HCT116 (cell line): ENCODE data around the gene LLCFC1. TPM values are rescaled to one million over a fixed set of nuclear protein-coding genes. Genes with fewer than 3 reads are reported as not detected.

ENCODE experiments used
- ATAC-seq: fragments of 200-7000 bp; cut with Tn5 transposase; 2 replicates; pipeline ENCODE4 v1.9.1; 2020; ENCODE audit warnings: mild to moderate bottlenecking, moderate library complexity
- BruUV-seq: library from RNA; stranded (reverse); fragments of 400-500 nt; replicated peaks from 2 replicates; lab custom pipeline; 2021; lab: Mats Ljungman, UMichigan
- CTCF ChIA-PET: fragments of 300-600 bp; sonication (Branson Sonifier 250); formaldehyde crosslinking; loops from one replicate; lab custom pipeline; 2021; ENCODE audit warnings: antibody characterized with exemption; lab: Charles Lee
- POLR2A ChIA-PET: fragments of 300-600, 350-600 bp; sonication (Branson Sonifier 250); formaldehyde crosslinking; loops from one replicate; lab custom pipeline; 2021; ENCODE audit warnings: antibody characterized with exemption; lab: Charles Lee
- RAD21 ChIA-PET, 2 experiments: fragments of 300-600 bp; sonication (Branson Sonifier 250); formaldehyde crosslinking; loops; one replicate each; lab custom pipeline; 2023; ENCODE audit warnings: low total read pairs in 2 of 2; ENCODE audit not compliant: uncharacterized antibody in 2 of 2, unreplicated experiment in 2 of 2, low non-redundant PET in 1 of 2; lab: Charles Lee
- DNase-seq: peaks from one replicate; pipeline ENCODE4 v3.0.0-alpha.2; 2010; ENCODE audit warnings: low read depth, low spot score
- H2AFZ ChIP-seq: fragments of 200-600 bp; shearing (Covaris generic), sonication (generic); 2 replicates; pipeline ENCODE4 v1.6.1; 2017; ENCODE audit warnings: low read depth, mixed run types, mixed read lengths, antibody characterized with exemption, low read length; ENCODE audit not compliant: poor library complexity, severe bottlenecking
- H3K27ac ChIP-seq: 2 replicates; pipeline ENCODE4 v1.5.1; 2012; ENCODE audit warnings: low read depth, low read length
- H3K27me3 ChIP-seq: fragments of 200-600 bp; sonication (generic); 2 replicates; pipeline ENCODE4 v1.6.1; 2016; ENCODE audit warnings: mixed run types, low read length, mixed read lengths; ENCODE audit not compliant: insufficient read depth
- H3K36me3 ChIP-seq, 2 experiments: fragments of 200-500 bp in 1 of 2; fragments of 200-600 bp in 1 of 2; sonication (Bioruptor generic) in 1 of 2; sonication (generic) in 1 of 2; 2 replicates each; pipeline versions ENCODE4 v1.5.1 to v1.6.1; 2014 to 2016; ENCODE audit warnings: low read length in 2 of 2, inconsistent platforms in 1 of 2, mixed read lengths in 1 of 2, mixed run types in 1 of 2; ENCODE audit not compliant: insufficient read depth in 2 of 2, control insufficient read depth in 1 of 2
- H3K4me1 ChIP-seq, 2 experiments: fragments of 200-600 bp in 1 of 2; sonication (generic) in 1 of 2; 2 replicates each; pipeline versions ENCODE4 v1.5.1 to v1.6.1; 2012 to 2017; ENCODE audit warnings: low read length in 2 of 2, inconsistent platforms in 1 of 2, mild to moderate bottlenecking in 1 of 2, mixed read lengths in 1 of 2, mixed run types in 1 of 2, moderate library complexity in 1 of 2; ENCODE audit not compliant: insufficient read depth in 2 of 2, control insufficient read depth in 1 of 2
- H3K4me2 ChIP-seq: fragments of 200-600 bp; sonication (generic); 2 replicates; pipeline ENCODE4 v1.6.1; 2017; ENCODE audit warnings: mixed run types, low read length, mixed read lengths
- H3K4me3 ChIP-seq, 2 experiments: fragments of 200-600 bp in 1 of 2; sonication (generic) in 1 of 2; replicated peaks in 1 of 2; 2 replicates each; pipeline ENCODE4 v1.5.1; 2011 to 2016; ENCODE audit warnings: low read length in 2 of 2, control low read depth in 1 of 2, low read depth in 1 of 2, mild to moderate bottlenecking in 1 of 2, mixed read lengths in 1 of 2, mixed run types in 1 of 2
- H3K79me2 ChIP-seq: fragments of 200-600 bp; sonication (generic); 2 replicates; pipeline ENCODE4 v1.6.1; 2017; ENCODE audit warnings: mild to moderate bottlenecking, mixed run types, low read length, moderate library complexity, mixed read lengths; ENCODE audit not compliant: insufficient read depth
- H3K9ac ChIP-seq: fragments of 200-600 bp; sonication (generic); 2 replicates; pipeline ENCODE4 v1.6.1; 2016; ENCODE audit warnings: low read length, mixed read lengths
- H3K9me2 ChIP-seq: fragments of 200-600 bp; sonication (generic), shearing (Covaris generic); 2 replicates; pipeline ENCODE4 v1.6.1; 2017; ENCODE audit warnings: mixed run types, mild to moderate bottlenecking, moderate library complexity; ENCODE audit not compliant: insufficient read depth
- H3K9me3 ChIP-seq, 2 experiments: fragments of 200-500 bp in 1 of 2; fragments of 200-600 bp in 1 of 2; sonication (Bioruptor generic) in 1 of 2; sonication (generic) in 1 of 2; 2 replicates each; pipeline ENCODE4 v1.6.1; 2014 to 2017; ENCODE audit warnings: low read length in 2 of 2, mixed read lengths in 2 of 2, inconsistent platforms in 1 of 2, low read depth in 1 of 2, mild to moderate bottlenecking in 1 of 2, mixed run types in 1 of 2, moderate library complexity in 1 of 2; ENCODE audit not compliant: control insufficient read depth in 1 of 2, insufficient read depth in 1 of 2
- H4K20me1 ChIP-seq: fragments of 200-600 bp; sonication (generic), shearing (Covaris generic); 2 replicates; pipeline ENCODE4 v1.6.1; 2017; ENCODE audit warnings: mixed run types, mild to moderate bottlenecking, moderate library complexity; ENCODE audit not compliant: insufficient read depth
- JUND ChIP-seq: IDR thresholded peaks from 2 replicates; pipeline ENCODE4 v1.6.1; 2012
- POLR2A ChIP-seq: IDR thresholded peaks from 2 replicates; pipeline ENCODE4 v1.7.0; 2011; ENCODE audit warnings: borderline replicate concordance; ENCODE audit not compliant: insufficient read depth, insufficient read length; ENCODE audit errors: extremely low read depth
- RAD21 ChIP-seq: IDR thresholded peaks from 2 replicates; pipeline ENCODE4 v1.6.1; 2012; ENCODE audit warnings: low read depth, mild to moderate bottlenecking
- TCF7L2 ChIP-seq: IDR thresholded peaks from 2 replicates; pipeline ENCODE4 v1.7.0; 2011; ENCODE audit warnings: borderline replicate concordance, inconsistent platforms; ENCODE audit not compliant: insufficient read depth, insufficient read length; ENCODE audit errors: extremely low read depth
- YY1 ChIP-seq: IDR thresholded peaks from 2 replicates; pipeline ENCODE4 v1.6.1; 2011; ENCODE audit warnings: low read length, low read depth, moderate library complexity, mild to moderate bottlenecking; ENCODE audit not compliant: insufficient replicate concordance; ENCODE audit errors: extremely low read depth
- ZFX ChIP-seq: fragments of 450-650 bp; IDR thresholded peaks from 2 replicates; pipeline ENCODE4 v1.6.1; 2017
- ZNF274 ChIP-seq: fragments of 200-500 bp; sonication (Bioruptor generic); IDR thresholded peaks from 2 replicates; pipeline ENCODE4 v1.6.1; 2014; ENCODE audit warnings: mild to moderate bottlenecking, low read depth, low read length, inconsistent platforms
- intact Hi-C: fragments of 100-400 bp; cut with micrococcal nuclease; formaldehyde crosslinking; loops from 2 replicates; pipeline ENCODE4 v1.10.0; 2022
- total RNA-seq: library from RNA; stranded (reverse); gene quantifications from one replicate; pipeline ENCODE4 v1.2.1, GENCODE V29; 2021; ENCODE audit not compliant: unreplicated experiment
- TF ChIP-seq, protein P1 (sequence below), 3 experiments: fragments of 200-600 bp in 1 of 3; sonication (generic) in 1 of 3; IDR thresholded peaks in 2 of 3; conservative IDR thresholded peaks in 1 of 3; 2 replicates each; pipeline ENCODE4 v1.5.1; 2012 to 2017; ENCODE audit warnings: low read depth in 2 of 3, low read length in 2 of 3, antibody characterized with exemption in 1 of 3, borderline replicate concordance in 1 of 3, control low read depth in 1 of 3, mild to moderate bottlenecking in 1 of 3, mixed read lengths in 1 of 3, mixed run types in 1 of 3, moderate library complexity in 1 of 3; ENCODE audit not compliant: insufficient read depth in 1 of 3
- TF ChIP-seq, protein P2 (sequence below): IDR thresholded peaks from 2 replicates; pipeline ENCODE4 v1.6.1; 2012; ENCODE audit warnings: low read depth
- TF ChIP-seq, protein P3 (sequence below): IDR thresholded peaks from 2 replicates; pipeline ENCODE4 v1.6.1; 2012

The LLCFC1 gene
- total RNA-seq, 1 experiment from 2014 or later, result not detected

DNA sequence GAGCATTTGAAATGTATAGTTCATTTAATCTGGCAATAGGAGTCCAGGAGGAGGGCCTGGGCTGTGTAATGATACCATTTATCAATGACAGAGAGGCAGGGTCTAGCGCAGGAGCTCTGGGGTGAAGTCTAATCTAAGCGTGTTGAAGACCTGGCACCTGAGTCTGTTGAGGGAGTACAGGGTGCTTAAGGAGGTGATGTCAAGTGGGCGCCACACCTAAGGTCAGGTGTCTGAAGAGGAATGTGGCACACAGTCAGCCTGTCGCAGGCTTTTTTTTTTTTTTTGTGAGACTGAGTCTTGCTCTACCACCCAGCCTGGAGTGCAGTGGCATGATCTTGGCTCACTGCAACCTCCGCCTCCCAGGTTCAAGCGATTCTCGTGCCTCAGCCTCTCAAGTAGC lies 2.3 kb downstream of the LLCFC1 start:
- no TSS peak for BruUV-seq
- ATAC-seq, result no peak
- Histone ChIP-seq H3K4me2 (no peak overlapping the region), H3K4me3 (no peak overlapping the region), H3K9ac (no peak overlapping the region), H3K27me3 (no peaks in the 10 kb centered on the region), H3K9me3 (no peaks in the 10 kb centered on the region), H3K79me2 (no peaks in the 10 kb centered on the region), H3K4me1 (no peaks in the 10 kb centered on the region), H2AFZ (no peak overlapping the region), H3K9me2 (no peaks in the 10 kb centered on the region), H3K27ac (no peak overlapping the region), H3K36me3 (no peaks in the 10 kb centered on the region), H4K20me1 (no peaks in the 10 kb centered on the region)
- intact Hi-C loops, result no loop called here
- TF ChIP-seq ZFX (no peak), RAD21 (no peak)
- POLR2A ChIA-PET, result no interaction called here
- CTCF ChIA-PET, result interaction anchor here (1.0 kb wide), 1 partner anchor 16 kb away, joined by 5 read pairs; no protein-coding TSS in a partner anchor
- DNase-seq, result no peak
- RAD21 ChIA-PET, result no interaction called here

DNA sequence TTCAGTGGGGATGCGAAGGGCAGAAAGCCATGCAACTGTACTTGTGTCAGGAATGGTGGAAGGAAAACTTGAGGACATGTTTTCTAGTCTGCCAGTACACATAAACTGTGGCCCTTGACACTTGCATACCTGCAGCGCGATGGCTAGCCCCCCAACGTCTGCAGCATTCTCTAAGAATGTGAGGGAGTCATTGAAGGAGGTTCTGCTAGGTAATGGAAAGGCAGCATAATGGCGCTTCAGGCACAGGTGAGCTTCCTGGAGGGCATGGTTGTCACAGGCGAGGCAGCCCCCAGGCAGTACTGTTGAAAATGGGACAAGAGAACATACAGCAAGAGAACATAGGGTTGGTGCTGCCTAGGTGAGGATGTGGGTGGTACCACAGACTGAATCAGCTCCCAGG lies 3.5 kb downstream of the LLCFC1 start:
- H3K79me2 ChIP-seq, result no peaks in the 10 kb centered on the region
- no peaks in the 10 kb centered on the region for H3K9me2 ChIP-seq
- no peak overlapping the region for H3K27ac ChIP-seq
- intact Hi-C loops, result no loop called here
- DNase-seq (no peak), ATAC-seq (no peak)
- BruUV-seq, result no TSS peak
- H3K4me1 ChIP-seq, result no peaks in the 10 kb centered on the region
- H3K27me3 ChIP-seq, result no peaks in the 10 kb centered on the region
- no peaks in the 10 kb centered on the region for H3K9me3 ChIP-seq
- no peak overlapping the region for H2AFZ ChIP-seq
- TF ChIP-seq POLR2A, result no peak
- TF ChIP-seq JUND, result no peak
- TF ChIP-seq, protein P1, sequence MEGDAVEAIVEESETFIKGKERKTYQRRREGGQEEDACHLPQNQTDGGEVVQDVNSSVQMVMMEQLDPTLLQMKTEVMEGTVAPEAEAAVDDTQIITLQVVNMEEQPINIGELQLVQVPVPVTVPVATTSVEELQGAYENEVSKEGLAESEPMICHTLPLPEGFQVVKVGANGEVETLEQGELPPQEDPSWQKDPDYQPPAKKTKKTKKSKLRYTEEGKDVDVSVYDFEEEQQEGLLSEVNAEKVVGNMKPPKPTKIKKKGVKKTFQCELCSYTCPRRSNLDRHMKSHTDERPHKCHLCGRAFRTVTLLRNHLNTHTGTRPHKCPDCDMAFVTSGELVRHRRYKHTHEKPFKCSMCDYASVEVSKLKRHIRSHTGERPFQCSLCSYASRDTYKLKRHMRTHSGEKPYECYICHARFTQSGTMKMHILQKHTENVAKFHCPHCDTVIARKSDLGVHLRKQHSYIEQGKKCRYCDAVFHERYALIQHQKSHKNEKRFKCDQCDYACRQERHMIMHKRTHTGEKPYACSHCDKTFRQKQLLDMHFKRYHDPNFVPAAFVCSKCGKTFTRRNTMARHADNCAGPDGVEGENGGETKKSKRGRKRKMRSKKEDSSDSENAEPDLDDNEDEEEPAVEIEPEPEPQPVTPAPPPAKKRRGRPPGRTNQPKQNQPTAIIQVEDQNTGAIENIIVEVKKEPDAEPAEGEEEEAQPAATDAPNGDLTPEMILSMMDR (IDR thresholded peaks at IDR 0.05 in 2 of 3, conservative IDR thresholded peaks at IDR 0.05 in 1 of 3; ENCODE audit: borderline replicate concordance in 1 of 3, insufficient read depth in 1 of 3, low read depth in 2 of 3, low read length in 2 of 3), result no peak
- TF ChIP-seq, protein P2, sequence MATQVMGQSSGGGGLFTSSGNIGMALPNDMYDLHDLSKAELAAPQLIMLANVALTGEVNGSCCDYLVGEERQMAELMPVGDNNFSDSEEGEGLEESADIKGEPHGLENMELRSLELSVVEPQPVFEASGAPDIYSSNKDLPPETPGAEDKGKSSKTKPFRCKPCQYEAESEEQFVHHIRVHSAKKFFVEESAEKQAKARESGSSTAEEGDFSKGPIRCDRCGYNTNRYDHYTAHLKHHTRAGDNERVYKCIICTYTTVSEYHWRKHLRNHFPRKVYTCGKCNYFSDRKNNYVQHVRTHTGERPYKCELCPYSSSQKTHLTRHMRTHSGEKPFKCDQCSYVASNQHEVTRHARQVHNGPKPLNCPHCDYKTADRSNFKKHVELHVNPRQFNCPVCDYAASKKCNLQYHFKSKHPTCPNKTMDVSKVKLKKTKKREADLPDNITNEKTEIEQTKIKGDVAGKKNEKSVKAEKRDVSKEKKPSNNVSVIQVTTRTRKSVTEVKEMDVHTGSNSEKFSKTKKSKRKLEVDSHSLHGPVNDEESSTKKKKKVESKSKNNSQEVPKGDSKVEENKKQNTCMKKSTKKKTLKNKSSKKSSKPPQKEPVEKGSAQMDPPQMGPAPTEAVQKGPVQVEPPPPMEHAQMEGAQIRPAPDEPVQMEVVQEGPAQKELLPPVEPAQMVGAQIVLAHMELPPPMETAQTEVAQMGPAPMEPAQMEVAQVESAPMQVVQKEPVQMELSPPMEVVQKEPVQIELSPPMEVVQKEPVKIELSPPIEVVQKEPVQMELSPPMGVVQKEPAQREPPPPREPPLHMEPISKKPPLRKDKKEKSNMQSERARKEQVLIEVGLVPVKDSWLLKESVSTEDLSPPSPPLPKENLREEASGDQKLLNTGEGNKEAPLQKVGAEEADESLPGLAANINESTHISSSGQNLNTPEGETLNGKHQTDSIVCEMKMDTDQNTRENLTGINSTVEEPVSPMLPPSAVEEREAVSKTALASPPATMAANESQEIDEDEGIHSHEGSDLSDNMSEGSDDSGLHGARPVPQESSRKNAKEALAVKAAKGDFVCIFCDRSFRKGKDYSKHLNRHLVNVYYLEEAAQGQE, result no peak
- no peak for TF ChIP-seq ZFX
- no peak for TF ChIP-seq ZNF274
- no peak for TF ChIP-seq YY1
- TF ChIP-seq, protein P3, sequence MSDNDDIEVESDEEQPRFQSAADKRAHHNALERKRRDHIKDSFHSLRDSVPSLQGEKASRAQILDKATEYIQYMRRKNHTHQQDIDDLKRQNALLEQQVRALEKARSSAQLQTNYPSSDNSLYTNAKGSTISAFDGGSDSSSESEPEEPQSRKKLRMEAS, result no peak
- no peak for TF ChIP-seq TCF7L2
- RAD21 ChIA-PET, result no interaction called here
- H3K9ac ChIP-seq, result no peak overlapping the region
- no peak overlapping the region for H3K4me2 ChIP-seq
- CTCF ChIA-PET, result interaction anchor here (1.0 kb wide), 1 partner anchor 17 kb away, joined by 5 read pairs; no protein-coding TSS in a partner anchor
- no peaks in the 10 kb centered on the region for H3K36me3 ChIP-seq
- H3K4me3 ChIP-seq, result no peak overlapping the region
- H4K20me1 ChIP-seq, result no peaks in the 10 kb centered on the region
- POLR2A ChIA-PET, result no interaction called here
